ENCODE measurements around the gene PEA15.

PEA15 gene, protein sequence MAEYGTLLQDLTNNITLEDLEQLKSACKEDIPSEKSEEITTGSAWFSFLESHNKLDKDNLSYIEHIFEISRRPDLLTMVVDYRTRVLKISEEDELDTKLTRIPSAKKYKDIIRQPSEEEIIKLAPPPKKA

DNA sequence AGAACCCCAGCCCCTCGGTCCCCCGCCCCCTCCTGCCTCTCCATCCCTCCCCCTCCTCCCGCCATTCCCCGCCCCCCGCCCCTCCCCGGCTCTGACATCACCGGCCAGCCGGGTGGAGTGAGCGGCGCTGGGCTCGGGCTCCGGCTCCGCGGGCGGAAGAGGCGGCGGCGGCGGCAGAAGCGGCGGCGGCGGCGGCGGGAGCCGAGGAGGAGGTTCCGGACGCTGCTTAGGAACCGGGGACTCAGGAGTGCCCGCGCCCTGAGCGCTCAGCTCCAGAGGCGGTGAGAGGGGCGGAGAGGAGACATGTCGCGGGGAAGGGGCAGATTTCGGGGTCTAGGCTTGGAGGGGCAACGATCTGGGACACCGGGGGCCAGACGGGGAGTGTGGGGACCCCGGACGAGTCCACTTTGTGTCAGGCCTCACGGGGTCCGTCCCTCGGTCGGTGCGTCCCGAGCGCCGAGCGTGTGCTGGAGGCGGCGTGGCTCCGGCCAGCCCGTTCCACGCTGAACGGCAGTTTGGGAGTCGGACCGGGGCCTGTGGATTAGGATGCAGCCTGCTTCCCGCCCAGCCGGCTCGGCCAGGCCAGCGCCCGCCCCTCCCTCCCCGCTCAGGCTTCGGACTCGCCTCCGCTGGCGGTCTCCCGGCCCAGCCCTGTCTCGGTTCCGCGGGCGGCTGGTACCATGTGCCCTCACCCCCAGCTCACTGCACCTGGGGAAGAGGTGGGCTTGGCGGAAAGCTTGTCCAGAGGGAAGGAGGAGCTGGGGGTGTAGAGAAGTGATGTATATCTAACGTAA lies at the start of gene PEA15:
TSS of gene PEA15 (plus strand) at position 143 of the 794 bp plus-strand sequence. CDS start 6,161 bp downstream, outside the sequence.
- TF ChIP-seq ZNF274 (IDR thresholded peaks at IDR 0.05; ENCODE audit: low read depth, low read length): no peak
- peak within 1 kb of the TSS; percentile 97 for H3K4me3 ChIP-seq (ENCODE audit: low read length)

DNA sequence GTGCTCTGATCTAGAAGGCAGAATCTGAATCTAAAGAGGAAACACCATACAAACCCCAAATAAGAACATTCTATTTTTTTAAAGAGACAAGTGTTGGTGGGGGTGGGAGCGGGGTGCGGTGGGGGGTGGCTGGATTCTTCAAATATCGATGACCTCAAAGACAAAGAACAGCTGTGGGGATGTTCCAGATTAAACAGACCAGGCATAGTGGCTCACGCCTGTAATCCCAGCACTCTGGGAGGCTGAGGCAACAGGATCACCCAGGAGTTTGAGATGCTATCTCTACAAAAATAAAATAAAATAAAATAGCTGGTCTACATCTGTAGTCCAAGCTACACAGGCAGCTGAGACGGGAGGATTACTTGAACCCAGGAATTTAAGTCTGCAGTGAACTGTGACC lies 48.8 kb upstream of the PEA15 start:
- no peak for TF ChIP-seq ZNF274 (IDR thresholded peaks at IDR 0.05; ENCODE audit: low read depth, low read length)

DNA sequence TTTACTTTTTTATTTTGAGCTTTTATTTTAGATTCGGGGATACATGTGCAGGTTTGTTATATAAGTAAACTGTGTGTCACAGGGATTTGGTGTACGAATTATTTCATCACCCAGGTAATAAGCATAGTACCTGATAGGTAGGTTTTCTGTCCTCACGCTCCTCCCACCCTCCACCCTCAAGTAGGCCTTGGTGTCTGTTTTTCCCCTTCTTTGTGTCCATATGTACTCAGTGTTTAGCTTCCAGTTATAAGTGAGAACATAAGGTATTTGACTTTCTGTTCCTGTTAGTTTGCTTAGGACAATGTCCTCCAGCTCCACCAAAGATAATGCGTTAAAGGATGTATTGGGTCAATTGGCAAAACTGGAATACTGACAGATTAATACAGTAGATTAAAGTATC lies 48.0 kb upstream of the PEA15 start:
- no peak overlapping the region for H3K4me3 ChIP-seq (ENCODE audit: low read length)
- no peak for TF ChIP-seq ZNF274 (IDR thresholded peaks at IDR 0.05; ENCODE audit: low read depth, low read length)

More for the DNA sequence above, 48.8 kb upstream of the PEA15 start:
- no peak overlapping the region for H3K4me3 ChIP-seq (ENCODE audit: low read length)

DNA sequence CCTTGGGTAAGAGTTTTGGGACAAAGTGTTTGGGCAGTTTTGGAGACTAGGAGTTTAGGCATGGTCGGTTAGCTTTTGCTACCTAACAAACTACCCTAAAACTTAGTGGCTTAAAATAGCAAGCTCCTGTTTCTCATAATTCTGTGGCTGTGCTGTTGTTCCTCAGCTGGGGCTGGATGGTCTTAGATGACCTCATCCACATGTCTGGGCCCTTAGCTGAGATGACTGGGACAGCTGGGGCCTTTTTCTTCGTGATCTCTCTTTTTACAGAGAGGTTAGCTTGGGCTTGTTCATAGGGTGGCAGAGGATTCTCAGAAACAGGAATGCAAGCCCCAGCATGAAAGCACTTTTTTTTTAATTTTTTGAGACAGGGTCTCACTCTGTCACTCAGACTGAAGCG lies 47.2 kb upstream of the PEA15 start:
- no peak for TF ChIP-seq ZNF274 (IDR thresholded peaks at IDR 0.05; ENCODE audit: low read depth, low read length)
- no peak overlapping the region for H3K4me3 ChIP-seq (ENCODE audit: low read length)

DNA sequence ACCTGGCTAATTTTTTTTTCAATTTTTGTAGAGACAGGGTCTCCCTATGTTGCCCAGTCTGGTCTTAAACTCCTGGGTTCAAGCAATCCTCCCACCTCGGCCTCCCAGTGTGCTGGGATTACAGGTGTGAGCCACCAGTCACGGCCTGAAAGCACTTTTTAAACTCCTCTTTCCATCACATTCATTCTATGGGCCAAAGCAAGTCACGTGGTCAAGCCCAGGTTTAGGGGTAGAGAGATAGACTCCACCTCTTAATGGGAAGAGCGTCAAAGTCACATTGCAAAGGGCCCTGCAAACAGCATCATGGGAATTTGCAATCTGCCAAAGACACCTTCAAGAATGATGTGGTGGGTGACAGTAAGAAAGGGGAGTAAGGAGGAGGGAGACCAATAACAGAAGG lies 46.6 kb upstream of the PEA15 start:
- no peak overlapping the region for H3K4me3 ChIP-seq (ENCODE audit: low read length)
- no peak for TF ChIP-seq ZNF274 (IDR thresholded peaks at IDR 0.05; ENCODE audit: low read depth, low read length)

DNA sequence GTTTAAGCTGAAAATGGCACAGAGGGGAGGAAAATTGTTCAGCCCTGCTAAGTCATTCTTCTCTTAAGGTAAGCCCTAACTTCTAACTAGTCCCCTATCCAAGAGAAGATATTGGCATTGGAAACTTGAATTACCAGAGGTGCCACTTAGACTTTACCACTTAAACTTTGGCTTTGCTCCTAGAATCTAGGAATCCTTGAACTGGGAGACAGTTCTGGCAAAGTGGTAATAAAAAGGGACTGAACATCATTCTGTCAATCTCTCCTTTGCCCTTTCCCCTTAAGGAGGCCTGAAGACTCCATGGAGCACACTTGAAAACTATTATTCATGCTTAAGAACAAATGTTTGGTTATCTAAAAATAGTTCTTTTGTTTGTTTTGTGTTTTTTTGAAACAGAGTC lies 45.3 kb upstream of the PEA15 start:
- no peak for TF ChIP-seq ZNF274 (IDR thresholded peaks at IDR 0.05; ENCODE audit: low read depth, low read length)

DNA sequence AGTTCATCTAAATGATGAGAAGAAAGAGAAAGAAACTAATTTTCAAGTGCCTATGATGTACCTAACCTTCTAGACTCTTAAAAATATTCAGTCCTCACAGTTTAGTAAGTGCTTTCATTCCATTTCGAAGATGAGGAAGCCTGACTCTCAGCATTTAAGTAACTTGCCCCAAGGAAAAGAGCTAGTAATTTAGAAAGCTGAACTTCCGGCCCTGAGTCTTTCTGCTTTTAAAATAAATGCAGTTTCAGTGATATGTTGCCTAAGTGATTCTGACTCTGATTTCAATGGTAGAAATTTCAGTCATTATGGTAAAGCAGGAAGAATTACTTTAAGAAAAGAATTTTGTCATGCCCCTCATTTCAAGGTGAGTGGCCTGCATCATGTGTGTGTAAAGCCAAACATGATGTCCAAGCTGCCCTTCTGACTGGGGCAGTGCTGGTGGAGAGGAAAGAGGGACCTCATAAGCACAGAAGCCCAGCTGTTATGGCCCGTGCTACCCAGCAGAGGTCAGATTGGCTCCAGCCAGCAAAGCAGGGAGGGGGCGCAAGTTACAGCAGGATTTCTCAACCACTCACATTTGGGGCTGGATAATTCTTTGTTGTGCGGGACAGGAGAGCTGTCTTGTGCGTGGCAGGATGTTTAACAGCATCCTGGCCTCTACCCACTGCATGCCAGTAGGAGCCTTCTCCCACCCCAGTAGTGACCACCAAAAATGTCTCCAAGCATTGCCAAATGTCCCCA lies 43.0 kb upstream of the PEA15 start:
- no peak for TF ChIP-seq ZNF274 (IDR thresholded peaks at IDR 0.05; ENCODE audit: low read depth, low read length)
- H3K4me3 ChIP-seq (ENCODE audit: low read length): no peak overlapping the region

More for the DNA sequence above, 45.3 kb upstream of the PEA15 start:
- H3K4me3 ChIP-seq (ENCODE audit: low read length): no peak overlapping the region

DNA sequence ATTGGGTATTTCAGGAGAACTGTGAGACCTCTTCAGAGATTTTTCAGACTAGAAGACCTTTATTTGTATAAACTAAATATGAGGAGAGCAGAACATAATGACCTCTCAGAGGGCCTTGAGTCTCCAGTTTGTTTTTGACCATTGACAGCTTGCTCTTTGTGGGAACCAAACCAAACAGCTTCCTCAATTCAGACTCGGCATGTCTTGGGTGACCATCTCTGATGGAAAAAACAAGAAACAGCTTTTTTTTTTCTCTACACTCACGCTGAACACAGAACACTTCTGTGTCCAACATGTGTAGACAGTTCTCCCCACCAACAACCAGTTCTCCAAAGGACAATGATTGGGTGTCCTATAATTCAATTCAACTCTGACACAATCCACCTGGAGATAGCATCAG lies 42.3 kb upstream of the PEA15 start:
- TF ChIP-seq ZNF274 (IDR thresholded peaks at IDR 0.05; ENCODE audit: low read depth, low read length): no peak

DNA sequence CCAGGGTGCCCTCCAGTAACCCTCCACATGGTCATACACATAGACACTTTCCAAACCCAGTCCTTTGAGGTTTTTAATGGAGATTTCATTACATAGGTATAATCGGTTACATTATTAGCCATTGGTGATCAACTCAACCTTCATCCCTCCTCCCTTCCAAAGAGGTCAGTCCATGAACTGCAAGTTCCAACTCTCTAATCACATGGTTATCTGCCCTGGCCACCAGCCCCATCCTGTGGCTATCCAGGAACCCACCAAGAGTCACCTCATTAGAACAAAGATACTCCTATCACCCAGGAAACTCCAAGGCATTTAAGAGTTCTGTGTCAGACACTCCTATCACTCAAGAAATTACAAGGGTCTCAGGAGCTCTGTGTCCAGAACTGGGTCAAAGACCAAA lies 41.6 kb upstream of the PEA15 start:
- TF ChIP-seq ZNF274 (IDR thresholded peaks at IDR 0.05; ENCODE audit: low read depth, low read length): no peak
- H3K4me3 ChIP-seq (ENCODE audit: low read length): no peak overlapping the region

More for the DNA sequence above, 42.3 kb upstream of the PEA15 start:
- H3K4me3 ChIP-seq (ENCODE audit: low read length): no peak overlapping the region

DNA sequence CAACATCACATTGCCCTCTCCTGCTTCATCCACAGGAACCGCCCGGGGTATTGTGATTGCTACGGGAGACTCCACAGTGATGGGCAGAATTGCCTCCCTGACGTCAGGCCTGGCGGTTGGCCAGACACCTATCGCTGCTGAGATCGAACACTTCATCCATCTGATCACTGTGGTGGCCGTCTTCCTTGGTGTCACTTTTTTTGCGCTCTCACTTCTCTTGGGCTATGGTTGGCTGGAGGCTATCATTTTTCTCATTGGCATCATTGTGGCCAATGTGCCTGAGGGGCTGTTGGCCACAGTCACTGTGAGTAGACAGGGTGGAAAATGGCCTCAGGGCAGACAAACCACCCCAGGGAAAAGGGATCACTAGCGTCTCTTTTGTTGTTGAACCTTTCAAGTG lies 41.1 kb upstream of the PEA15 start:
- no peak for TF ChIP-seq ZNF274 (IDR thresholded peaks at IDR 0.05; ENCODE audit: low read depth, low read length)
- no peak overlapping the region for H3K4me3 ChIP-seq (ENCODE audit: low read length)

DNA sequence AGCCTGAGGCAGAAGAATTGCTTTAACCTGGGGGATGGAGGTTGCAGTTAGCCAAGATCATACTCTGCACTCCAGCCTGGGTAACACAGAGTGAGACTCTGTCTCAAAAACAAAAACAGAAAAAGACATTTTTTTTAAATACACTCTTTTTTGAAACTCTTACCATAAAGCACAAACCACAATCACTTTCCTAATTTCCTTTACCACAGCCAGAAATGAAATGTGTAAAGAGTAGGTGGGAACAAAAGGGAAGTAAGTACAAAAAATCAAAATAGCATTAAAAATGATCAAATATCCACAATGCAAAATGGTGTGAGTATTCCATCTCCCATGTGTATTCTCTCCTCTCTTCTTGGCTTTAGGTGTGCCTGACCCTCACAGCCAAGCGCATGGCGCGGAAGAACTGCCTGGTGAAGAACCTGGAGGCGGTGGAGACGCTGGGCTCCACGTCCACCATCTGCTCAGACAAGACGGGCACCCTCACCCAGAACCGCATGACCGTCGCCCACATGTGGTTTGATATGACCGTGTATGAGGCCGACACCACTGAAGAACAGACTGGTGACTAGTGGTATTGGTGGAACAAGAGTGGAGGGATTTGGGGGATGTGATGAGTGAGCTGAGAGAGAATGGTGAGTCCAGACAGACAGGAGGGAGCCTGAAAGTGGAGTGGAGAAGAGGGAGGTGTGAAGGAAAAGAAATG lies 38.9 kb upstream of the PEA15 start:
- no peak overlapping the region for H3K4me3 ChIP-seq (ENCODE audit: low read length)
- no peak for TF ChIP-seq ZNF274 (IDR thresholded peaks at IDR 0.05; ENCODE audit: low read depth, low read length)

DNA sequence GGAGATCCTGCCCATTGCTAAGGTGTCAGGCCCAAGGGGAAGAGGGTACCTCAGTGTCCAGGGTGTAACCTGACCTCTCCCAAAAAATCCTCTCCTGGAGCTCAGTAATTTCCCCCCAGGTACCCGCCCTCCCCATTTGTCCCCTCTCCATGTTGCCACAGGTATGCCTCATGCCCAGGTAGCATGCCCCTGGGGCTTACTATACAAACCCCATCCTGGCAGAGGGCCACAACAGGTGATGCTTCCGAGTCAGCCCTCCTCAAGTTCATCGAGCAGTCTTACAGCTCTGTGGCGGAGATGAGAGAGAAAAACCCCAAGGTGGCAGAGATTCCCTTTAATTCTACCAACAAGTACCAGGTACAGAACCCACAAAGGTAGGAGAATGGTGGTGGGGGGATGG lies 38.1 kb upstream of the PEA15 start:
- TF ChIP-seq ZNF274 (IDR thresholded peaks at IDR 0.05; ENCODE audit: low read depth, low read length): no peak
- no peak overlapping the region for H3K4me3 ChIP-seq (ENCODE audit: low read length)

DNA sequence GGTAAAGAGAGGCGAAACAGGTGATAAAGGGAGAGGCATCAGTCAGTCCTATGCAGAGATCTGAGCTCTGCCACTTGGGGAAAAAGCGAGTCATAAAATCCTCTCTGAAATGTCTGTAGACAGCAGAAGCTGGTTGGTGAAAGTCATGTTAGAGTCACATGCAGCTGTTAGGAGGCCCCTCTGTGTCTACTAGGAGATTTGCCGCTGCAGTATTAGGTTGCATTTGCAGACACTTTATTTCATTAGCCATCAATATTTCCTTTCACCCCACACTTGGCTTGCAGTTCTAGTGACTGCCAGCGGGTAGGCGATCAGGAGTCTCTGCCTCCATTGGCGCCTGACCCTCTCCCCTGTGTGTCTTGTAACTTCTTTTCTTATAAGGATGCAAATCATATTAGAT lies 37.6 kb upstream of the PEA15 start:
- no peak for TF ChIP-seq ZNF274 (IDR thresholded peaks at IDR 0.05; ENCODE audit: low read depth, low read length)
- no peak overlapping the region for H3K4me3 ChIP-seq (ENCODE audit: low read length)

DNA sequence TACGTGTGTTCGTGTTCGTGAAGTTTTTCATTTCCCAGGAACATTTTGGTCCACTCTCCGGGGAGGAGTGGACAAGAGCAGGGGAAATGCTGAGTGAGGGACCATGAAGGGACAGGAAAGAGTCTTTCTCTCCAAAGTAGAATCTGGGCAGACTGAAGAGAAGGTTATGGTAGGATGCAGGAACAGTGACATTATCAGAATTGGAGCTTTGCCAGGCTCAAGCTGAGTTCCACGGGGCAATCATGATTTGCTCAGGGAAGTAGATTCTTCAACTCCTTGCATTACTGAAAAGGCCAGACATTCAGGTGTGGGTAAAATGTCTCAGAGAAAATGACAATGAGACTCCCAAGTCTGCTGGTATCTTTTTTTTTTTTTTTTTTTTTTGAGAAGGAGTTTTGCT lies 37.2 kb upstream of the PEA15 start:
- H3K4me3 ChIP-seq (ENCODE audit: low read length): no peak overlapping the region
- no peak for TF ChIP-seq ZNF274 (IDR thresholded peaks at IDR 0.05; ENCODE audit: low read depth, low read length)
